NB4 (cell line): ENCODE data around the gene BCAS3.

Source experiments
- DNase-seq: peaks from one replicate; pipeline ENCODE4 v3.0.0; 2010; ENCODE audit warnings: low read depth
- H3K4me3 ChIP-seq: one replicate; pipeline ENCODE4 v1.5.1; 2011; ENCODE audit warnings: mild to moderate bottlenecking, low read depth, low read length, moderate library complexity
- MYC ChIP-seq: IDR thresholded peaks from 2 replicates; pipeline ENCODE4 v1.6.1; 2011; ENCODE audit warnings: low read depth, low read length
- POLR2A ChIP-seq: IDR thresholded peaks from 2 replicates; pipeline ENCODE4 v1.6.1; 2011; ENCODE audit warnings: mild to moderate bottlenecking; ENCODE audit not compliant: insufficient read length; ENCODE audit errors: extremely low read depth
- TF ChIP-seq, protein P1 (sequence below): IDR thresholded peaks from one replicate; pipeline ENCODE4 v1.5.1; 2012; ENCODE audit warnings: low read depth, low read length
- TF ChIP-seq, protein P2 (sequence below): IDR thresholded peaks from 2 replicates; pipeline ENCODE4 v1.6.1; 2011; ENCODE audit warnings: low read depth, low read length

The BCAS3 gene

DNA sequence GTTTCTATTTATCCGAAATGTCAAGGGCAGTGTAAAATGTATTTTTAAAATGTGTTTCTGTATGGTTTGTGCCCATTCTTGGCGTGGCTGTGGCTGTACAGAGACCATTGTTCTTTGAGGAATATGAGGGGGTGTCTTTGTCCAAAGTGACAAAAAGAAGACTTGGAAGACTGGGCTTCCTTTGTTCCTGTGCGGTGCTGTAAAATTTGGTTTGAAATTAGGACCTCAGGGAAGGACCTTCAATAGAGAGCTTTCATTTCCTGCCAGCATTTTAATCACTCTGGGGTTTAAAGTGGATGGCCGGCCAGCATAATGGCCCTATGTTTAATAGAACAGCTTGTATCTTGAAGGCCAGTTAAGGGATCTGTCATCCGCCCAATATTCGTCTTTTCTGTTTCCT lies 531.9 kb downstream of the BCAS3 start:
- H3K4me3 ChIP-seq, result no peak overlapping the region
- no peak for TF ChIP-seq POLR2A
- TF ChIP-seq, protein P1, sequence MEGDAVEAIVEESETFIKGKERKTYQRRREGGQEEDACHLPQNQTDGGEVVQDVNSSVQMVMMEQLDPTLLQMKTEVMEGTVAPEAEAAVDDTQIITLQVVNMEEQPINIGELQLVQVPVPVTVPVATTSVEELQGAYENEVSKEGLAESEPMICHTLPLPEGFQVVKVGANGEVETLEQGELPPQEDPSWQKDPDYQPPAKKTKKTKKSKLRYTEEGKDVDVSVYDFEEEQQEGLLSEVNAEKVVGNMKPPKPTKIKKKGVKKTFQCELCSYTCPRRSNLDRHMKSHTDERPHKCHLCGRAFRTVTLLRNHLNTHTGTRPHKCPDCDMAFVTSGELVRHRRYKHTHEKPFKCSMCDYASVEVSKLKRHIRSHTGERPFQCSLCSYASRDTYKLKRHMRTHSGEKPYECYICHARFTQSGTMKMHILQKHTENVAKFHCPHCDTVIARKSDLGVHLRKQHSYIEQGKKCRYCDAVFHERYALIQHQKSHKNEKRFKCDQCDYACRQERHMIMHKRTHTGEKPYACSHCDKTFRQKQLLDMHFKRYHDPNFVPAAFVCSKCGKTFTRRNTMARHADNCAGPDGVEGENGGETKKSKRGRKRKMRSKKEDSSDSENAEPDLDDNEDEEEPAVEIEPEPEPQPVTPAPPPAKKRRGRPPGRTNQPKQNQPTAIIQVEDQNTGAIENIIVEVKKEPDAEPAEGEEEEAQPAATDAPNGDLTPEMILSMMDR, result no peak
- TF ChIP-seq, protein P2, sequence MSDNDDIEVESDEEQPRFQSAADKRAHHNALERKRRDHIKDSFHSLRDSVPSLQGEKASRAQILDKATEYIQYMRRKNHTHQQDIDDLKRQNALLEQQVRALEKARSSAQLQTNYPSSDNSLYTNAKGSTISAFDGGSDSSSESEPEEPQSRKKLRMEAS, result no peak
- no peak for DNase-seq

DNA sequence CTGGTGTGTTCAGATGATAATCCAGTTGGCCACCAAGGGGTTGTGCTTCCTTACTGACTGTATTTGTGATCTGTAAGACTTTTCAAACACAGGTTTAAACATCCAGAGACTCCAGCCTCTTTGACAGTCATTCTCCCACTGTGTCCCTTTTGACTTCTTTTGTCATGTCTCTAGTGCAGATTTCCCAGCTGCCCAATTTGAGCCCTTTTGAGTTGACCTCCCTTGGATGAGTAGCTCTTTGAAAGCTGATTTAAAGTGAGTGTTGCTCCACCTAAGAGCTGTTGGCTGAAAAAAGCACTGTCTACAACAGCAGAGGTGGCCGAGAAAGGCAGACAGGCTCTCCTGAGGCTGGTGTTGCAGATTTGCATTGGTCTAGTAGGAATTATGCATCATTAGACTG lies 533.6 kb downstream of the BCAS3 start:
- no peak overlapping the region for H3K4me3 ChIP-seq
- no peak for DNase-seq
- TF ChIP-seq MYC, result no peak
- TF ChIP-seq, protein P1, result no peak
- no peak for TF ChIP-seq POLR2A
- TF ChIP-seq, protein P2, result no peak

DNA sequence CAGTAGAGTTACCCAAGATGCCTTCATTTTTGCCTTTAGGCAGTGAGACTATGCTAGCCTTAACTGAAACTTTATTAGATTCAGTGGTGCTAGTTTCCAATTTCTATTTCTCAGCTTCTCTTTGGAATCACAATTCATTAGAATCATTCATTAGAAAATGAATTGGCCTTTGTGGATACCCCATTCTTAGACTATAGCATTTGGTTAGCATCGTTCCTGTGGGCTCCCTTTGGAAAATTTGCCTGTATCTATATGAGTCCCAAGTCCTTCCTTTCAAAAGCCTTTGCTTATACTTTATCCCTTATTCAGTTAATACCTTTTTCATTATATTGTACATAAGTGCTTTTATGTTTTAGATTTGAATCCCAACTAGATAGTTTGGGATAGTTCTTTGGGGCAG lies 535.0 kb downstream of the BCAS3 start:
- no peak overlapping the region for H3K4me3 ChIP-seq
- no peak for DNase-seq
- TF ChIP-seq POLR2A, result no peak
- TF ChIP-seq, protein P1, result no peak
- TF ChIP-seq, protein P2, result no peak
- no peak for TF ChIP-seq MYC

DNA sequence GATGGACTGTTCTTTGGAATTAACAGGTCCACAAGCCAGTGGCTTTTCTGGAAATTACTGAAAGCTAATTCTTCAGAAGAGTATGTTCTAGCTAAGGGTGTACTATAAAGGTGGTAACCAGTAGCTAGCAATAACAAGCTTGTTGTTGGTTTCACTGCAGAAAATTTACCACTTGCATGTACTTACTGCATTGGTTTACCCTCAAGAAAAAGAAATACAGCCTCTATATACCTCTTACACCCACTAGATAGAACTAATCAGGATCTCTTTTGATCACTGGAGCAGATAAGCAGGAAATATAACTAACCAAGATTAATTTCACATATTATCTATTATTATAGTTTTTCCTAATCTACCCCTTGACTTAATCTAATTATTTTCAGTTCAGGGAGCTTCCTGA lies 537.1 kb downstream of the BCAS3 start:
- no peak for DNase-seq
- TF ChIP-seq, protein P1, result no peak
- no peak for TF ChIP-seq POLR2A
- TF ChIP-seq, protein P2, result no peak
- no peak for TF ChIP-seq MYC
- H3K4me3 ChIP-seq, result no peak overlapping the region

DNA sequence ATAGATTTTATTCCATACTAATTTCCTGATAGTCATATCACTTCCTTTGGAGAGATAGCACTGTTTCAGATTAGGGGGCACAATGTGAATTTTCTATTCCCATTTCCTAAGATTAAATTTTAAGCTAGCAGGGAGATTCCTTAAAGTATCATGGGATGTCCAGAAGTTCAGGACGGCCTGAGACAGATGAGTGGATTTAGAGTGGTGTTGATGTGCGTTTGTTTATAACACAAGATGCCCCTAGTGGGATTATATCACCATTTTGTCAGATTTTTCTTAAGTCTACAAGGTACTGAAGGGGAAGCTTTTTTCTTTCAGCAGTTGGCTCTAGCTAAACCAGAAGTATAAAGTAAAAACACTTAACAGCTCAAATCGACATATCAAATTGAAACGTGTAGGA lies 538.4 kb downstream of the BCAS3 start:
- no peak overlapping the region for H3K4me3 ChIP-seq
- TF ChIP-seq, protein P2, result no peak
- TF ChIP-seq, protein P1, result no peak
- no peak for TF ChIP-seq MYC
- TF ChIP-seq POLR2A, result no peak
- DNase-seq, result no peak

DNA sequence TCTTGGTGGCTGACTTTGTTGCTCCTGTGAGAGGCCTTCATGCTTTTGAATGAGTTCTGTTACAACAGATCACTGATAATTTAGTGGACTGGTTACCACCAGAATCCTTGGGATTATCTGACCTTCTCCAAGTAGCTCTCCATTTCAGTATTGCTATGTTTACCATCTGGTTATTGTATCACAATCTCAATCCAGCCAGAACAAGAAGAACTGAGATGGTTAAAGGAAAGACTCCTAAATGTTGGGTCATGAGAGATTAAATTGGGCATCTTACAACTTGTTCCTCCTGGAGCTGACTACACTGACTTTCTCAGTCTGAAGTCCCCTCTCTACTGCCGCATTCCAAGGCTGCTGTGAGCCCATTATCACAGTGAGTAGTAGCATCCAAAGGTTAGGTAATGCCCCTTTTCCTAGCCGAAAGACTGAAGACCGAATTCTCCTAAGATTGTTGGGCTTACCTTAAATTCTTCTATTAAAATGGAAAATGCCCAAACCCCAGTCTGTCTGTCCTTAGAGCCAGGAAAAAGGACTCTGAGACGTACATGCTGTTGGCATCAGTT lies 540.3 kb downstream of the BCAS3 start:
- TF ChIP-seq, protein P1, result no peak
- TF ChIP-seq, protein P2, result no peak
- TF ChIP-seq MYC, result no peak
- no peak for TF ChIP-seq POLR2A
- no peak overlapping the region for H3K4me3 ChIP-seq
- no peak for DNase-seq
